HG03045 (cell line): ENCODE data around the gene LMF2.
"Not testable (repeated sequence)": the region's sequence is repeated elsewhere in the genome, so short reads cannot be mapped to it uniquely, and the experiment has no call there.

Experiments
- ATAC-seq: cut with Tn5 transposase; IDR thresholded peaks from one replicate; pipeline ENCODE4 v1.9.1; 2021; ENCODE audit warnings: mild to moderate bottlenecking, moderate library complexity; ENCODE audit not compliant: unreplicated experiment

Gene LMF2, protein sequence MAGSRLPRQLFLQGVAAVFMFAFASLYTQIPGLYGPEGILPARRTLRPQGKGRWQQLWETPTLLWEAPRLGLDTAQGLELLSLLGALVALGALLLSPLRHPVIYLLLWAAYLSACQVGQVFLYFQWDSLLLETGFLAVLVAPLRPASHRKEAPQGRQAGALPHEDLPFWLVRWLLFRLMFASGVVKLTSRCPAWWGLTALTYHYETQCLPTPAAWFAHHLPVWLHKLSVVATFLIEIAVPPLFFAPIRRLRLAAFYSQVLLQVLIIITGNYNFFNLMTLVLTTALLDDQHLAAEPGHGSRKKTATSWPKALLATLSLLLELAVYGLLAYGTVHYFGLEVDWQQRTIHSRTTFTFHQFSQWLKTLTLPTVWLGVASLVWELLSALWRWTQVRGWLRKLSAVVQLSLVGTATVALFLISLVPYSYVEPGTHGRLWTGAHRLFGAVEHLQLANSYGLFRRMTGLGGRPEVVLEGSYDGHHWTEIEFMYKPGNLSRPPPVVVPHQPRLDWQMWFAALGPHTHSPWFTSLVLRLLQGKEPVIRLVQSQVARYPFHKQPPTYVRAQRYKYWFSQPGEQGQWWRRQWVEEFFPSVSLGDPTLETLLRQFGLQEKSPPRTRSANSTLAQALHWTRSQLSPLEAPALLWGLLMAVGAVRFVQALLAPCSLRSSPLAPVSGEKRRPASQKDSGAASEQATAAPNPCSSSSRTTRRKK

DNA sequence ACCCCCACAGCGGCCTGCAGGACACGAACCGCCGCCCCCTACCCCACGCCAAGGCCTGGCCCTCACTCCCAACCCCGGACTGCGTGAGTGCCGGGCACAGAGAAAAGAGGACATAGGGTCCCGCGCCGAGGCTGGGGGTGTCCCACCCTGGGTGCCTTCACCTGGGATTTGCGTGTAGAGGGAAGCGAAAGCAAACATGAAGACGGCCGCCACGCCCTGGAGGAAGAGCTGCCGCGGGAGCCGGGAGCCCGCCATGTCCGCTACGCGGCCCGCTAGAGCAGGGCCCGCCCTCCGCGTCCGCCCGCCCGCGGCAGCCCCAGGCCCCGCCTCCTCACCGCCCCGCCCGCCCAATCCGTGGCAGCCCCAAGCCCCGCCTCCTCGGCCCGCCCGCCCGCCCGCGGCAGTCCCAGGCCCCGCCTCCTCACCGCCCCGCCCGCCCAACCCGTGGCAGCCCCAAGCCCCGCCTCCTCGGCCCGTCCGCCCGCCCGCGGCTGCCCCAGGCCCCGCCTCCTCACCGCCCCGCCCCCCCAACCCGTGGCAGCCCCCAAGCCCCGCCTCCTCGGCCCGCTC, at the start of gene LMF2:
LMF2 (minus strand) TSS at position 282 of the 570 bp plus-strand sequence; CDS start at position 255, 27 bp downstream.
- ATAC-seq = peak; percentile 44

DNA sequence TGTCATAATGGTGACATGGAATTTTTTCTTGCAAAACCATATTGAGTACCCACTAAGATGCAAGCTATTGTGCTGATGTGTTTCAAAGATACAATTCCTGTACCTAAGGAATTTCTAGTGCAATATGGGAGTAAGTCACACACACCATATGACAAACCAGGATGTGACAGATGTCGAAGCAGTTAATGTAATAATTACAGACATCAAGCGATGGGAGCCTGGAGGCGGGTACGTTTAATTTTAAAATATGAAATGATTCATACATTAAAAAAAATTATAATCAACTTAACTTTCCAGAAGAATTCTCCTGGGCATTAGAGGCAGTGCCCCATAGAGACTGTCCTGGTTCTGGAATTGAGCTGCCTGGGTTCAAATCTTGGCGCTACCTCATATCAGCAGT, 49.2 kb upstream of the LMF2 start:
- no peak for ATAC-seq

DNA sequence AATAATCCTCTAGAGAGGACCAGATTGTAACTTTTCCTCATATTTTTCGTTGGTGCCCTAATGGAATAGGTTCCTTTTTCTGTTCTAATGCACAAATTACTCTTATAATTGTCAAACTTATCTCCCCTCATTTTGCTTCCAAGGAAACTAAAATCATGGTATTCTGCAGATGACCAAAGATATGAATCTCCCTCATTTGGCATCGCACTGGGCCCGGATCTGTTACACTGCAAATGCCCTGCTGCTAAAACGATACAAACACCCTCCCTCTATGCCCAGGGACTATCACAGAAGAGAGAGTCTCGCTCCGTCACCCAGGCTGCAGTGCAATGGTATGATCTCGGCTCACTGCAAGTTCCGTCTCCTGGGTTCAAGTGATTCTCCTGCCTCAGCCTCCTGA, 45.8 kb upstream of the LMF2 start:
- no peak for ATAC-seq

DNA sequence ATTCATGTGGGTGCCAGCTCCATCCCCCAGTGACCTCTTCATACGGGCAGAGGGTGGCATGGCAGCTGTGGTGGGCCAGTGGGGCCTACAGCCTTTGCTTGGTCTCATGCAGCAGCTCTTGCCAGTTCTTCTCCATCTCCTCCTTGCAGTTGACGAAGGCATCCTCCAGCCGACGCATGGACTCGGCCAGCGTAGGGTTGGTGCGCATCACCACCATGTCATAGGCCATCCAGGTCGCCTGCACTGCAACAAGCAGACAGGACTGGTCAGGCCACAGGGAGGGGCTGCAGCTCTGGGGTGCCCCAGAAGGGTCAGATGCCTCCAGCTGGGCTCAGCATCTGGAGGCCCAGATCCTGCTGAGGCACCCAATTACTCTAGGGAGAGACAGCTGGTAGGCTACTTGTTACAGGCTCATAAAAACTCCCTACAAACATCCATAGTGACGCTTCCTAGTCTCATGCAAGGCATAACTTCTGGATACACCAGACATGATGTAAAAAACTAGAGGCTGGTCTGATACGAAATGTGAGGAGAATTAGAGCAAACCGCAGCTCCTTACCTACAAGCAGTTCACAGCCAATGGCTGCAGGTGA, 43.8 kb upstream of the LMF2 start:
- no peak for ATAC-seq

DNA sequence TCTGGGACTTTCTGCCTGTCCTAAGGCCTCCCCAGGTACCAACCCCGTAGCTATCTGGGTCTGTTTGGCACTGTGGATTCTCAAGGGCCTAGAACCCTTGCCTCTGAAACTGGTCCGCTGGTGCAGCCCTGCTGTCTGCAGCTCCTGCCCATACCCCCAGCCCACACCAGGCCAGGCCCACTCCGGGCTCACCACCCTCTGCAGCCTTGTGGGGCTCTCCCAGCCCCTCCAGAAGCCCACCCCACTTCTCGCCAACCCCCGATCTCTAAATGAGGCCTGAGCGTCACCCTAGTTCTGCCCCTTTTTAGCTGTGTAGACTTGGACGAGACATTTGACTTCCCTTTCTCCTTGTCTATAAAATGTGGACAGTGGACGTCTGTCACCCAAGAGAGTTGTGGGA, 42.9 kb upstream of the LMF2 start:
- no peak for ATAC-seq

DNA sequence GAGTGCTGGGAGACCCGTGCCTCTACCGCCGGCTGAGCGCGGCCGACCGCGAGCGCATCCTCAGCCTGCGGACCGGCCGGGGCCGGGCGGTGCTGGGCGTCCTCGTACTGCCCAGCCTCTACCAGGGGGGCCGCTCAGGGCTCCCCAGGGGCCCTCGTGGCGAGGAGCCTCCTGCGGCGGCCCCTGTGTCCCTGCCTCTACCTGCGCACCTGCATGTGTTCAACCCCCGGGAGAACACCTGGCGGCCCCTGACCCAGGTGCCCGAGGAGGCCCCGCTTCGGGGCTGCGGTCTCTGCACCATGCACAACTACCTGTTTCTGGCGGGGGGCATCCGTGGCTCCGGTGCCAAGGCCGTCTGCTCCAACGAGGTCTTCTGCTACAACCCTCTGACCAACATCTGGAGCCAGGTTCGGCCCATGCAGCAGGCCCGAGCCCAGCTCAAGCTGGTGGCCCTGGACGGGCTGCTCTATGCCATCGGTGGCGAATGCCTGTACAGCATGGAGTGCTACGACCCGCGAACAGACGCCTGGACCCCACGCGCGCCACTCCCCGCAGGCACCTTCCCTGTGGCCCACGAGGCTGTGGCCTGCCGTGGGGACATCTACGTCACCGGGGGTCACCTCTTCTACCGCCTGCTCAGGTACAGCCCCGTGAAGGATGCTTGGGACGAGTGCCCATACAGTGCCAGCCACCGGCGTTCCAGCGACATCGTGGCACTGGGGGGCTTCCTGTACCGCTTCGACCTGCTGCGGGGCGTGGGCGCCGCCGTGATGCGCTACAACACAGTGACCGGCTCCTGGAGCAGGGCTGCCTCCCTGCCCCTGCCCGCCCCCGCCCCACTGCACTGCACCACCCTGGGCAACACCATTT, 41.7 kb upstream of the LMF2 start:
- ATAC-seq = no peak

DNA sequence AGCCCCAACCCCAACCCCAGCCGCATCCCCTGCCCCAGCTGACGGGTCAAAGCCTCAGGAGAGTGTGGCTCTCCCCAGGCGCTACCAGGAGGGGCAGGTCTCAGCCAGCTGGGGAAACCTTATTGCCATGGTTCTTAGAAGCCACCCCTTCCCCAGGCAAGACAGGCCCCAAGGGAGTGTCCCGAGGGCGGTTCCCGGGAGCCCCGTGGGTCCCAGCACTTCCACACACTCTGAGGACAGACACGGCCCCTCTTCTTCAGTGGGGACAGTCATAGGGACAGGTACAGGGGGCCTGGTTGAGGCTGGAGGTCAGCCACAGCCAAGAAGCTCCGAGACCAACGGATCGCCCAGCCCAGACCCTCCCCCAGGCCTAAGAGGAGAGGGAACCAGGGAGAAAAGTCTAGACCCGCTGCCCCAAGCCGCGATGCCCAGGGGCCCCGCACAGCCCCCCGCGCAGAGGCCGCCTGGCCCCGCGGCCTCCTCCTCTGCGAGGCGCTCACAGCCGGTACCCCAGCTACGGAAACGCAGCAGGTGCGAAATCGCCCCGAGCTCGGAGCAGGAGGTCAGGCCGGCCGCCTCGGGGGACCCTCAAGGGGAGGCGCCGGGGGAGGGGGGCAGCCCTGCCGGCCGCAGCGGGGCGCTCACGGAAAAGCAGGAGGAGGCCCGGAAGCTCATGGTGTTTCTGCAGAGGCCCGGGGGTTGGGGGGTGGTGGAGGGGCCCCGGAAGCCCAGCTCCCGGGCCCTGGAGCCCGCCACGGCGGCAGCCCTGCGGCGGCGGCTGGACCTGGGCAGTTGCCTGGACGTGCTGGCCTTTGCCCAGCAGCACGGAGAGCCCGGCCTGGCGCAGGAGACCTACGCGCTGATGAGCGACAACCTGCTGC, 40.8 kb upstream of the LMF2 start:
- ATAC-seq = no peak

DNA sequence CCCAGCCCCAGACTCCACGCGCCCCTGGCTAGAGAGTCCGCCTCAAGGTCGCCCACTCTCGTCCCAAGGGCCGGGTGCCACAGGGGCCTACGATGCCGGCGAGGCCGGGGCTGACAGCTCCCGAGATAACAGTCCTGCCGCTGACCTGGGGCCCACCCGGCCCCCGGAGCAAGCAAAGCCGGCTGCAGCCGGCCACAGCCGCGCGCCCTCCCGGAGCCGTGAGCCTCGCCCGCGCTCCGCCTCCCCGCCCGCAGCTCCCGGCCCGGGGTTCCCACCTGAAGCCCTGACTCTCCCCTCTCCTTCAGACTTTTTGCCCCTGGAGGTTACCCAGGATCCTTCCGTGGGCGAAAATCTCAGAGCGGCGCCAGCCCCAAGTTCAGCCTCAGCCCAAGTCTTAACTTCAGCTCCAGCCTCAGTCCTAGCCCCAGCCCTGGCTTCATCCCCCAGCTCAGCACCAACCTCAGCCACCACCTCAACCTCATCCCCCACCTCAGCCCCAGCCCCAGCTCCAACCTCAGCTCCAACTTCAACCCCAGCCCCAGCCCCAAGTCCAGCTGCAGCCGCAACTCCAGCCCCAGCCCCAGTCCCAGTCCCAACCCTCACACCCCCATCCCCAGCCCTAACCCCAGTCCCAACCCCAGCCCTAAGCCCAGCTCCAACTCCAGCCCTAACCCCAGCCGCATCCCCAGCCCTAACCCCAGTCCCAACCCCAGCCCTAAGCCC, 39.9 kb upstream of the LMF2 start:
- ATAC-seq = no peak

DNA sequence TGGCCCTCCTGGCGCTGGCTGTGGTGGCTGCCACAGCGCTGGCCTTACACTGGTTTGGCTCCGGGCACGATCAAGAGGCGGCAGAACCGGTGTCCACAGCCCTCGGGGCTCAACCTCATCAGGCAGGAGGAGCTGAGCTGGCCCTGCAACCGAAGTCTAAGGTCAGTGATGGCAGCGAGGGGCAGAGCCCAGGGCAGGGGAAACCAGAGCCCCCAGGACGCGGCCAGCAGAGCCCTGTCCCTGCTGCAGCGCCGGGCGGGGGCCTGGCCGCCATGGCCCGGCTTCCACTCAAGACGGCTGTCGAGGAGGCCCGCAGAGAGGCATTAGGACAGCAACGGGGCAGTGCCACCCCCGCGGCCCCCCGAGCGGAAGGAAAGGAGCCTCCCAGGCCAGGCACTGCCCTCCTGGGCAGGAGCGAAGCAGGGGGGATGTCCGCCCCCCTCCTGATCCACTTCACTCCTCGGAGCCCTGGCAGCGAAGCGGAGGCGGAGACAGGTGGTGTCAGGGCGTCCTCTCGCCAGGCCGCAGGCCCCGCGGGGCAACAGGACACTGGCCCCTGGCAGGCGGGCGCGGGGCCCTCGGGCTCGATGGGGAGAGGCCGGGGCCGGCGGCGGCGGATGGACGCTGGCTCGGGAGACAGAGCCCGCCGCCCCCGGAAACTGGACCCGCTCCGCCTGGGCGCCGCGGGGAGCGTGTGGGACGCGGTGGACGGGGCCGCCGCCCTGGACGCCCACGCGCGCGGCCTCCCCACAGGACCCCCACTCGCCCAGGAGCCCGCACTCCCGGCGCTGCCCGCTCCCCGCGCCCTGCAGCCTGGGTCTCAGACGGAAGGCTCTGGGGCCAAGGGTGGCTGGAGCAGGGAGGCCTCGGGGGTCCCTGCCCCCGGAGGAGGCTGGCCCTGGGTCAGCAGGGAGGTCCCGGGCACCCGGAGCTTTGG, 39.1 kb upstream of the LMF2 start:
- ATAC-seq = no peak

DNA sequence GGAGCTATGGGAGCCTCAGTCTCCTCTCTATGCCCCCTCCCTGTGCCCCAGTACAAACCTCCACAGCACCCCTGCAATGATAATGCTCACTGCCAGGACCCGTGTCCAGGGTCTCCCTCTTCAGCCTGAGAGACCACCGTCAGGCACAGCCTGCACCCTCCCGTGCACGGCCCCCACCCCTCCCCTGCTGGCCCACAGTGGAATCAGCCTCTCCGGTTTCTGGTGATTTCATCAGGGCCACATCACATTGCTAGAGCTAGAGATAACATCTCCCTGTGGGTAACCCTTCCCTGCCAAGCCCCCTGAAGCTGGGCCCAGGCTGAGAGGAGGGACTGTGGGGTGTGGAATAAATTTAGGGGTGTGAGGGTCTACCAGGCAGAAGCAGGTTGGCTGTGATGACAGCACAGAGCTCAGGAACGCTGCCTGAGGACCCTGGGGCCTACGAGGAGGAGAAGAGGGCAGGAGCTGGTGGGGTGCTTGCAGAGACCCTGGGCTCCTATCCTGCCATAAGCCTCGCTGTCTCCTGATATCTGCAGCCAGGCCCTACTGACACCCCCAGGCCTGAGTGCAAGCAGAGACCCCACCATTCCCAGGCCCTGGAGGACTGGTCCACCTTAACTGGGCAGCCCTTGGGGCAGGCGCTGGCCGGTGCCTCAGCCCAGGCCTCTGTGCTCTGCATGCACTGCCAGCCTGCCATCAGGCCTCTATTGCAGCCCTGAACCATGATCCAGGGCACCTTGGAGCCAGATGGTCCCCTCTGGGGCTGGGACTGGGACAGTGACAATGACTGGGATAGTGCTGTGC, 38.2 kb upstream of the LMF2 start, which contains the start of gene KLHDC7B:
KLHDC7B (plus strand) TSS at position 378 of the 804 bp plus-strand sequence; CDS start at position 723, 345 bp downstream.
- ATAC-seq = no peak

DNA sequence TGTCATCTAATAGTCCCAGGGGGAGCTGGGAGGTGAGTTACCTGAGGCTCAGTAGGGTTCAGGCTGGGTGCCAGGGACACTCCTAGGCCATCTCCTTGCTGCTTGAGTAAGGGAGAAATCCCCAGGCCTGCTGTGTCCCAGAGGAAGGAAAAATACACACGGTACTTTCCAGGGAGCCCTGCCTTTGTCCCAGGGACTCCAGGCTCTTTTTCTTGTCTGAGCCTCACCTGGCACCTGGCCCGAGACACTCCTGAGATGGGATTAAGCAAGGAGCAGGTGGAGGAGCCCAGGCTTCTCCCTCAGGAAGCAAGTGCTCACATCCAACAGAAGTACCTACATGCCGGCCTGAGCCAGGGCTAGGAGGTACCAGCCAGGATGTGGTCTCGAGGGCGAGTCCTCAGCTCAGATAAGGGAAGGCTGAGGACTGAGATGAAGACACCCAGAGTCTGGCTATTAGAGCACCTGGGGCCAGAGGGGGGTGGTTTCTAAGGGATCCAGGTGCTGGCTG, 37.3 kb upstream of the LMF2 start:
- ATAC-seq = no peak

DNA sequence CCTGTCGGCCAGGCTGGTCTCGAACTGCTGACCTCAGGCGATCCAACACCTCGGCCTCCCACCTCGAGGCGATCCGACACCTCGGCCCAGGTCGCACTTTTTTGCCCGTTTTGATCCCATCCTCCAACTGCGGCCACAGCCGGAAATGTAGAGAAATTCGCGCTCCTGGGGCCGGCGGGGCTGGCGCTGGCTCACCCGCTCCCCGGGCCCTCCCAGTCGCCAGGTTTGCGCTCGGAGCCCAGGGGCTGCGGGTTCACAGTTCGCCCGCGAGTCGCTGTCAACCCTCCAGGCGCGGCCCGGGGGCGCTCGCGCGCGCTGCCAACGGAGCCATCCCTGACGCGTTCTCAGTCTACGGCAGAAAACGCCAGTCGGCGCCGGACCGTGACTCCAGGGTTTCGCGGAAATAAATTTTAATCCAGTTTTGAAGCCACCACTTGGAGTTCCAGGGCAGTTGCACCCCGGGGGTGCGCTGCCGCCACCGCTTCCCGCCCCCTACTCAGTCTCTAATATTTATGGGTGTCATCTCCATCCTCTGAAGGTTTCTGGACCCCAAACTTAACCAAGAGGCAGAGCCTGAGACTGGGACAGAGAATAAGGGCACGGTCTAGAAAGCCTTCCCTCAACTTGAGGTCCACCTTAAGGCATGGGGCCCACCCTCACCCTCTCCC, 36.7 kb upstream of the LMF2 start:
- ATAC-seq = no peak

DNA sequence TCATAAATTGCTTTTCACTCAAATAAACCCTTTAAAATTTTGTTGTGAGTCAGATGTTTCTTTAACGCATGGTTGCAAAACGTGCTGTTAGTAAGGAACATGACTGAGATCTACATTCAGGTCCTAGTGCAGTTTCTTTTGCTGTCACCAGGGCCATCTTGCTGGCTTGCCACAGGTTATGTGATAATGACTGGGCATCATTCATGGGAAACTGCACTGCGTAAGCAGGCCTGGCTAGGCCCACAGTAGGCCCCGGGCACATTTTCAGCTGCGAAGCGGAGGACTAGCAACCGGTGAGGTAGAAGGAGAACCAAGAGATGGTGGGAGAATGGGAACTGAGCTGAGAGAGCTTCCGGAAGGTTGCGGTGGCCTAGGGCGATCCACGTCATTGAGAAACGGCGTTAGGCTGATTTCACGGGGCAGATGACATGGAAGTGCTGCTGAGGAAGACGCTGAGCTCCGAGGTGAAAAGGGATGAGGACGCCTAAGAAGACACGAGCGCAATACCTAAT, 35.0 kb upstream of the LMF2 start:
- ATAC-seq = no peak

DNA sequence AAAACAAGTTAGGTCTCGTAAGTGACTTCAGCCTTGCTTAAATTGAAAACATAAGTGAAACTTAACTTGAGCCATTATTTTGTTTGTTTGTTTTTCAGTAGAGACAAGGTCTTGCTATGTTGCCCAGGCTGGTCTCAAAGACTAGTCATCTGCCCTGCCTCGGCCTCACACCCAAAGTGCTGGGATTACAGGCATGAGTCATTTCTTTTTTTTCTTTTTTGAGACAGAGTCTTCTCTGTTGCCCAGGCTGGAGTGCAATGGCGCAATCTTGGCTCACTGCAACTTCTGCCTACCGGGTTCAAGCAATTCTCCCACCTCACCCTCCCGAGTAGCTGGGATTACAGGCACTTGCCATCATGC, 34.1 kb upstream of the LMF2 start:
- ATAC-seq = not testable (repeated sequence)

DNA sequence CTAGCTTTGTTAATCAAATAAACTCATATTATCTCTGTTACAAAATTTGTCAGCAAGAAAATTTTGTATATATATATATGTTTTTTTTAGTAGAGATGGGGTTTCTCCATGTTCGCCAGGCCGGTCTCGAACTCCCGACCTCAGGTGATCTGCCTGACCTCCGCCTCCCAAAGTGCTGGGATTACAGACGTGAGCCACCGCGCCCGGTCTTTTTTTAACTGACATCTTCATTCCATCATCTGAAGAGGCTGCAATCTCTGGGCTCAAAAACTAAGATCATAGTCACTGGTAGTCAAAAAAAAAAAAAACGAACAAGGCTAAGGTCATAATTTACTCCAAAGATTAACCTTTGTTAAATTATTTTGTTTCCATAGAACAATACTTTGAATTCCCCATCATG, 32.9 kb upstream of the LMF2 start:
- no peak for ATAC-seq

DNA sequence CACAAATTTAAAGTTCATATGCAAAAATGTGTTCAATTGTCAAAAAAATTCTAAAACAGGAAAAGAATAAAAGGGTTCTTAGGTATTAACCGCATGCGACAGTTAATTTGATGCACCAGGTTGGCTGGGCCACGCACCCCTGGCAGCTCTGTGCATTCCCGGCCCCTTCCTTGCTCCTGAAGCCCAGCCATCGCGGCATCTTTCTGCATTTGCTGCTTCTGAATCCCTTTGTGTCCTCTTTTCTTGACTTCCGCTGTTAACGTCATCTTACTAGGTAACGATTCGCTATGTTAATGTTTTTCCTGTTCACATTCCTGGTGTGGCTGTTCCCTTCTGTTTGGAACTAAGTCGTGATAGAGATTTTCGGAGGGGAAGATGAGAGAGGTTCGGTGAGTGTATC, 30.3 kb upstream of the LMF2 start:
- no peak for ATAC-seq
